Measurements from ENCODE around the gene EXOC6B. TPM values are rescaled to one million over a fixed set of nuclear protein-coding genes. Genes with fewer than 3 reads are reported as not detected.
A peak's percentile ranks its signal among the peaks of the same experiment; 100 is the strongest.

Gene EXOC6B
- total RNA-seq, 2 donors from 2014 or later = 16.6 to 36.6 TPM

GRCh38 chr2:72833084-72833714, 7.4 kb upstream of the EXOC6B start:
- H3K4me3 ChIP-seq = no peak overlapping the region
- WGBS = 76% methylated on average over 5 of the region's 5 CpGs
- H3K4me1 ChIP-seq (replicated peaks) = no peaks in the 10 kb centered on the region
- intact Hi-C loops (cut with DNase I) = no loop called here
- H3K9me3 ChIP-seq = no peaks in the 10 kb centered on the region
- TF ChIP-seq POLR2AphosphoS5 (IDR thresholded peaks at IDR 0.05) (no peak), POLR2A (IDR thresholded peaks at IDR 0.05) (no peak), CTCF (IDR thresholded peaks at IDR 0.05) (no peak)
- H3K27me3 ChIP-seq (replicated peaks; ENCODE audit: insufficient read depth) = no peaks in the 10 kb centered on the region
- H3K36me3 ChIP-seq = no peaks in the 10 kb centered on the region
- no peak for DNase-seq (ENCODE audit: low spot score)
- H3K27ac ChIP-seq = no peak overlapping the region

GRCh38 chr2:72830273-72830672, 4.4 kb upstream of the EXOC6B start:
- TF ChIP-seq CTCF (IDR thresholded peaks at IDR 0.05) = no peak
- H3K36me3 ChIP-seq = no peaks in the 10 kb centered on the region
- no peak for DNase-seq (ENCODE audit: low spot score)
- intact Hi-C loops (cut with DNase I) = no loop called here
- WGBS = 94% methylated on average over 3 of the region's 3 CpGs
- no peaks in the 10 kb centered on the region for H3K4me1 ChIP-seq (replicated peaks)
- H3K9me3 ChIP-seq = no peaks in the 10 kb centered on the region
- no peaks in the 10 kb centered on the region for H3K27me3 ChIP-seq (replicated peaks; ENCODE audit: insufficient read depth)
- no peak overlapping the region for H3K4me3 ChIP-seq
- no peak overlapping the region for H3K27ac ChIP-seq

GRCh38 chr2:72828840-72829507, 3.1 kb upstream of the EXOC6B start:
- DNase-seq (ENCODE audit: low spot score) = no peak
- no peaks in the 10 kb centered on the region for H3K4me1 ChIP-seq (replicated peaks)
- no peaks in the 10 kb centered on the region for H3K9me3 ChIP-seq
- H3K27ac ChIP-seq = no peak overlapping the region
- TF ChIP-seq CTCF (IDR thresholded peaks at IDR 0.05) = no peak
- no peak for TF ChIP-seq POLR2AphosphoS5 (IDR thresholded peaks at IDR 0.05)
- TF ChIP-seq POLR2A (IDR thresholded peaks at IDR 0.05) = no peak
- H3K4me3 ChIP-seq = no peak overlapping the region
- intact Hi-C loops (cut with DNase I) = no loop called here
- no peaks in the 10 kb centered on the region for H3K27me3 ChIP-seq (replicated peaks; ENCODE audit: insufficient read depth)
- H3K36me3 ChIP-seq = no peaks in the 10 kb centered on the region
- WGBS = 76% methylated on average over 6 of the region's 6 CpGs

- WGBS = 46% methylated on average over 5 of the region's 5 CpGs
- Histone ChIP-seq H3K4me1 (replicated peaks) (no peaks in the 10 kb centered on the region), H3K9me3 (no peaks in the 10 kb centered on the region), H3K4me3 (no peak overlapping the region), H3K27ac (peak overlapping the region in 1 of 2 donors; percentile 0), H3K36me3 (no peaks in the 10 kb centered on the region), H3K27me3 (replicated peaks; ENCODE audit: insufficient read depth) (no peaks in the 10 kb centered on the region)
- no peak for DNase-seq (ENCODE audit: low spot score)
- TF ChIP-seq POLR2AphosphoS5 (IDR thresholded peaks at IDR 0.05) (peak; percentile 80), POLR2A (IDR thresholded peaks at IDR 0.05) (no peak)
- intact Hi-C loops (cut with DNase I) = no loop called here
Measured at GRCh38 chr2:72827966-72828646, 2.3 kb upstream of the EXOC6B start.

- DNase-seq (ENCODE audit: low spot score) = no peak
- Histone ChIP-seq H3K27me3 (replicated peaks; ENCODE audit: insufficient read depth) (no peaks in the 10 kb centered on the region), H3K9me3 (no peaks in the 10 kb centered on the region), H3K4me3 (no peak overlapping the region), H3K4me1 (replicated peaks) (no peaks in the 10 kb centered on the region), H3K27ac (peak overlapping the region in 1 of 2 donors; percentile 0), H3K36me3 (no peaks in the 10 kb centered on the region)
- TF ChIP-seq POLR2AphosphoS5 (IDR thresholded peaks at IDR 0.05) (no peak), POLR2A (IDR thresholded peaks at IDR 0.05) (no peak), CTCF (IDR thresholded peaks at IDR 0.05) (no peak)
- 59% methylated on average over 1 of the region's 1 CpG for WGBS
- intact Hi-C loops (cut with DNase I) = no loop called here
Measured at GRCh38 chr2:72827487-72827886, 1.7 kb upstream of the EXOC6B start.

All from prostate gland (tissue), 2 donors.